Suprapubic skin (tissue), 4 donors: ENCODE results near the gene KIT.

Experiments used
- CTCF ChIP-seq, 2 donors: fragments of 200-600 bp in 1 of 2; fragments of 450-650 bp in 1 of 2; sonication (generic) in 1 of 2; IDR thresholded peaks; one replicate each; pipeline ENCODE4 v1.5.1; 2016 to 2019; ENCODE audit warnings: antibody characterized with exemption in 2 of 2, mild to moderate bottlenecking in 1 of 2, moderate library complexity in 1 of 2
- EP300 ChIP-seq: sonication (generic); formaldehyde crosslinking; IDR thresholded peaks from one replicate; pipeline ENCODE4 v1.6.1; 2017; ENCODE audit warnings: antibody characterized with exemption
- POLR2A ChIP-seq, 2 donors: fragments of 450-650 bp; IDR thresholded peaks; one replicate each; pipeline ENCODE4 v1.6.1; 2017; ENCODE audit warnings: antibody characterized with exemption in 2 of 2, mild to moderate bottlenecking in 2 of 2, moderate library complexity in 2 of 2
- POLR2AphosphoS5 ChIP-seq, 3 donors: sonication (generic); formaldehyde crosslinking; IDR thresholded peaks; one replicate each; pipeline ENCODE4 v1.6.1; 2017; ENCODE audit warnings: antibody characterized with exemption in 3 of 3

- TF ChIP-seq CTCF (IDR thresholded peaks at IDR 0.05) (no peak), POLR2A (IDR thresholded peaks at IDR 0.05) (no peak), POLR2AphosphoS5 (IDR thresholded peaks at IDR 0.05) (no peak), EP300 (no peak)
Measured at GRCh38 chr4:54779476-54780148, 121.9 kb downstream of the KIT start.
